Measurements from ENCODE around the gene ARHGAP44. TPM values are rescaled to one million over a fixed set of nuclear protein-coding genes. Genes with fewer than 3 reads are reported as not detected.

ARHGAP44 gene
- total RNA-seq, 2 experiments from 2014 or later: not detected

GRCh38 chr17:12800855-12801365 is 11.6 kb downstream of the ARHGAP44 start:
- Histone ChIP-seq H3K4me1 (ENCODE audit: insufficient read depth, low read length) (no peaks in the 10 kb centered on the region), H3K27me3 (ENCODE audit: control insufficient read depth in 1 of 2, insufficient read depth in 2 of 2, low read length in 2 of 2) (peaks cover 0 to 2% of the 10 kb centered on the region in 2 experiments), H3K4me3 (ENCODE audit: low read length) (no peak overlapping the region), H3K36me3 (ENCODE audit: insufficient read depth, low read length) (no peaks in the 10 kb centered on the region), H3K9me3 (ENCODE audit: control insufficient read depth in 1 of 2, insufficient read depth in 1 of 2, low read length in 2 of 2) (peaks cover 0 to 11% of the 10 kb centered on the region in 2 experiments), H3K27ac (ENCODE audit: low read depth in 1 of 2, low read length in 2 of 2) (no peak overlapping the region)
- DNase-seq (no peak), ATAC-seq (ENCODE audit: poor library complexity) (no peak)
- TF ChIP-seq, protein P1, sequence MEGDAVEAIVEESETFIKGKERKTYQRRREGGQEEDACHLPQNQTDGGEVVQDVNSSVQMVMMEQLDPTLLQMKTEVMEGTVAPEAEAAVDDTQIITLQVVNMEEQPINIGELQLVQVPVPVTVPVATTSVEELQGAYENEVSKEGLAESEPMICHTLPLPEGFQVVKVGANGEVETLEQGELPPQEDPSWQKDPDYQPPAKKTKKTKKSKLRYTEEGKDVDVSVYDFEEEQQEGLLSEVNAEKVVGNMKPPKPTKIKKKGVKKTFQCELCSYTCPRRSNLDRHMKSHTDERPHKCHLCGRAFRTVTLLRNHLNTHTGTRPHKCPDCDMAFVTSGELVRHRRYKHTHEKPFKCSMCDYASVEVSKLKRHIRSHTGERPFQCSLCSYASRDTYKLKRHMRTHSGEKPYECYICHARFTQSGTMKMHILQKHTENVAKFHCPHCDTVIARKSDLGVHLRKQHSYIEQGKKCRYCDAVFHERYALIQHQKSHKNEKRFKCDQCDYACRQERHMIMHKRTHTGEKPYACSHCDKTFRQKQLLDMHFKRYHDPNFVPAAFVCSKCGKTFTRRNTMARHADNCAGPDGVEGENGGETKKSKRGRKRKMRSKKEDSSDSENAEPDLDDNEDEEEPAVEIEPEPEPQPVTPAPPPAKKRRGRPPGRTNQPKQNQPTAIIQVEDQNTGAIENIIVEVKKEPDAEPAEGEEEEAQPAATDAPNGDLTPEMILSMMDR (IDR thresholded peaks at IDR 0.05): no peak
- H3K4me3 Mint-ChIP-seq: no peak overlapping the region
- intact Hi-C loops (cut with DNase I, micrococcal nuclease): no loop called here
- no peaks in the 10 kb centered on the region for H3K27me3 Mint-ChIP-seq
- H3K4me1 Mint-ChIP-seq (ENCODE audit: low read depth): no peaks in the 10 kb centered on the region
- ChIA-PET CTCF (no interaction called here), POLR2A (no interaction called here)
- H3K27ac Mint-ChIP-seq: no peak overlapping the region
- H3K9me3 Mint-ChIP-seq: peaks cover 8% of the 10 kb centered on the region
- H3K36me3 Mint-ChIP-seq (ENCODE audit: low read depth): no peaks in the 10 kb centered on the region

DNA sequence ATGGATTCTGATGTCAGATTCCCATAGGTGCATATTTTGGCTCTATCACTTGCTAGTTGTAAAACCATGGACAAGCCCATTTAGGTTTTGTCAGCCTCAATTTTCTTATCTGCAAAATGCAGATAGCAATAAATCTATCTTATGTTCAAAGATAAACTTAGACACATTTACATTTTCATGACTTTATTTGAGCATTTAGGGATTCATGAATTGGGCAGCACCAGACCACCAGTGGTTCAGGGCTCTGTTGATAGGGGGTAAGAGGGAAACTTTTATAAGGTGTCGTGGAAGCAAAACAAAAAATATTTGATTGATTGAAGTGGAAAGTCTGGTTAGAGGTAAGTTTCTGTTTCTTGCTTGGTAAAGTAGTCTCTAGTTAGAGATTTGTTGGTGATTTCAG is 17.3 kb downstream of the ARHGAP44 start:
- TF ChIP-seq, protein P1 (IDR thresholded peaks at IDR 0.05): no peak
- H3K36me3 ChIP-seq (ENCODE audit: insufficient read depth, low read length): no peaks in the 10 kb centered on the region
- no peaks in the 10 kb centered on the region for H3K4me1 ChIP-seq (ENCODE audit: insufficient read depth, low read length)
- DNase-seq (no peak), ATAC-seq (ENCODE audit: poor library complexity) (no peak)
- H3K36me3 Mint-ChIP-seq (ENCODE audit: low read depth): no peaks in the 10 kb centered on the region
- H3K27ac Mint-ChIP-seq: no peak overlapping the region
- H3K27me3 ChIP-seq (ENCODE audit: control insufficient read depth in 1 of 2, insufficient read depth in 2 of 2, low read length in 2 of 2): no peaks in the 10 kb centered on the region
- H3K27ac ChIP-seq (ENCODE audit: low read depth in 1 of 2, low read length in 2 of 2): no peak overlapping the region
- intact Hi-C loops (cut with DNase I, micrococcal nuclease): no loop called here
- no peaks in the 10 kb centered on the region for H3K27me3 Mint-ChIP-seq
- no peaks in the 10 kb centered on the region for H3K4me1 Mint-ChIP-seq (ENCODE audit: low read depth)
- peaks cover 4 to 11% of the 10 kb centered on the region in 2 experiments for H3K9me3 ChIP-seq (ENCODE audit: control insufficient read depth in 1 of 2, insufficient read depth in 1 of 2, low read length in 2 of 2)
- no peak overlapping the region for H3K4me3 Mint-ChIP-seq
- peaks cover 21% of the 10 kb centered on the region for H3K9me3 Mint-ChIP-seq
- H3K4me3 ChIP-seq (ENCODE audit: low read length): no peak overlapping the region
- ChIA-PET POLR2A (no interaction called here), CTCF (no interaction called here)

DNA sequence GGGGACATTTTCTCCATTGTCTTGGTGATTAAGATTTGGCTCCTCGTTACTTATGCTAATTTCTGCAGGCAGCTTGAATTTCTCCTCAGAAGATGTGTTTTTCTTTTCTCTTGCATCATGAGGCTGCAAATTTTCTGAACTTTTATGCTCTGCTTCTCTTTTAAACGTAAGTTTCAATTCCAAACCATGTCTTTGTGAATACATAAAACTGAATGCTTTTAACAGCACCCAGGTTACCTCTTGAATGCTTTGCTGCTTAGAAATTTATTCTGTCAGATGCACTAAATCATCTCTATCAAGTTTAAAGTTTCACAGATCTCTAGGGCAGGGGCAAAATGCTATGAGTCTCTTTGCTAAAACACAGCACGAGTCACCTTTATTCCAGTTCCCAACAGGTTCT is 19.4 kb downstream of the ARHGAP44 start:
- no peaks in the 10 kb centered on the region for H3K4me1 ChIP-seq (ENCODE audit: insufficient read depth, low read length)
- CTCF ChIA-PET: no interaction called here
- POLR2A ChIA-PET: no interaction called here
- Mint-ChIP-seq H3K36me3 (ENCODE audit: low read depth) (no peaks in the 10 kb centered on the region), H3K4me3 (no peak overlapping the region), H3K27me3 (no peaks in the 10 kb centered on the region), H3K4me1 (ENCODE audit: low read depth) (no peaks in the 10 kb centered on the region), H3K27ac (no peak overlapping the region), H3K9me3 (peaks cover 22% of the 10 kb centered on the region)
- H3K9me3 ChIP-seq (ENCODE audit: control insufficient read depth in 1 of 2, insufficient read depth in 1 of 2, low read length in 2 of 2): peaks cover 4 to 11% of the 10 kb centered on the region in 2 experiments
- no peak overlapping the region for H3K4me3 ChIP-seq (ENCODE audit: low read length)
- H3K36me3 ChIP-seq (ENCODE audit: insufficient read depth, low read length): no peaks in the 10 kb centered on the region
- H3K27me3 ChIP-seq (ENCODE audit: control insufficient read depth in 1 of 2, insufficient read depth in 2 of 2, low read length in 2 of 2): no peaks in the 10 kb centered on the region
- no peak overlapping the region for H3K27ac ChIP-seq (ENCODE audit: low read depth in 1 of 2, low read length in 2 of 2)
- intact Hi-C loops (cut with DNase I, micrococcal nuclease): no loop called here
- TF ChIP-seq, protein P1 (IDR thresholded peaks at IDR 0.05): no peak
- DNase-seq: no peak
- ATAC-seq (ENCODE audit: poor library complexity): no peak

Data from CD4-positive, alpha-beta T cell (primary cell).